Endothelial cell of umbilical vein (primary cell): ENCODE data around the gene DNTT. TPM values are rescaled to one million over a fixed set of nuclear protein-coding genes. Genes with fewer than 3 reads are reported as not detected.

Source experiments
- BruUV-seq: library from RNA; stranded (reverse); fragments of 400-500 nt; replicated peaks from 2 replicates; lab custom pipeline; 2021; lab: Mats Ljungman, UMichigan
- CTCF ChIA-PET: fragments of 300-600, 350-600 bp; sonication (Branson Sonifier 250); formaldehyde crosslinking; loops from one replicate; lab custom pipeline; 2021; ENCODE audit warnings: antibody characterized with exemption, inconsistent platforms; lab: Charles Lee
- POLR2A ChIA-PET: fragments of 300-600, 350-600 bp; sonication (Branson Sonifier 250); formaldehyde crosslinking; loops from one replicate; lab custom pipeline; 2021; ENCODE audit warnings: antibody characterized with exemption, inconsistent platforms; lab: Charles Lee
- DNase-seq: peaks from one replicate; pipeline ENCODE4 v3.0.0-alpha.2; 2011; ENCODE audit warnings: low read depth, low spot score
- FAIRE-seq: peaks from 2 replicates; lab custom pipeline; 2011; peaks lifted over from hg19 to GRCh38; lab: Jason Lieb, UNC
- H2AFZ ChIP-seq: 2 replicates; pipeline ENCODE4 v1.6.0; 2012; ENCODE audit warnings: low read depth, low read length, control low read depth, inconsistent platforms
- H3K27ac ChIP-seq: 2 replicates; pipeline ENCODE4 v1.5.1; 2011; ENCODE audit warnings: low read depth, mild to moderate bottlenecking, control low read depth, low read length, moderate library complexity; ENCODE audit not compliant: insufficient read depth
- H3K27me3 ChIP-seq, 2 experiments: 2 replicates each; pipeline versions ENCODE4 v1.6.0 to v1.6.1; 2011; ENCODE audit warnings: low read length in 2 of 2, mixed read lengths in 1 of 2; ENCODE audit not compliant: control insufficient read depth in 2 of 2, insufficient read depth in 2 of 2
- H3K36me3 ChIP-seq, 2 experiments: 2 replicates in 1 of 2; 3 replicates in 1 of 2; pipeline ENCODE4 v1.5.1; 2011; ENCODE audit warnings: low read length in 2 of 2, mild to moderate bottlenecking in 1 of 2, moderate library complexity in 1 of 2; ENCODE audit not compliant: control insufficient read depth in 2 of 2, insufficient read depth in 2 of 2; ENCODE audit errors: extremely low read depth in 1 of 2
- H3K4me1 ChIP-seq: 3 replicates; pipeline ENCODE4 v1.5.1; 2011; ENCODE audit warnings: mild to moderate bottlenecking, low read length; ENCODE audit not compliant: control insufficient read depth, insufficient read depth; ENCODE audit errors: extremely low read depth
- H3K4me2 ChIP-seq: 2 replicates; pipeline ENCODE4 v1.6.1; 2011; ENCODE audit warnings: low read length, control low read depth, mixed read lengths; ENCODE audit not compliant: insufficient read depth
- H3K4me3 ChIP-seq, 3 experiments: fragments of 200-600 bp in 1 of 3; sonication (generic), shearing (Covaris generic) in 1 of 3; replicated peaks in 1 of 3; 2 replicates each; pipeline ENCODE4 v1.5.1; 2011 to 2016; ENCODE audit warnings: control low read depth in 3 of 3, low read length in 3 of 3, mild to moderate bottlenecking in 2 of 3, inconsistent platforms in 1 of 3, low read depth in 1 of 3, moderate library complexity in 1 of 3; ENCODE audit not compliant: insufficient read depth in 1 of 3
- H3K79me2 ChIP-seq: 2 replicates; pipeline ENCODE4 v1.6.0; 2012; ENCODE audit warnings: low read length, inconsistent platforms; ENCODE audit not compliant: control insufficient read depth, insufficient read depth
- H3K9ac ChIP-seq: replicated peaks from 2 replicates; pipeline ENCODE3; 2011; ENCODE audit warnings: low read length, control low read depth; ENCODE audit not compliant: insufficient read depth; ENCODE audit errors: extremely low read depth
- H3K9me1 ChIP-seq: replicated peaks from 3 replicates; pipeline ENCODE4 v1.6.0; 2011; ENCODE audit warnings: mild to moderate bottlenecking, low read length; ENCODE audit not compliant: control insufficient read depth, insufficient read depth; ENCODE audit errors: extremely low read depth
- H3K9me3 ChIP-seq: replicated peaks from 2 replicates; pipeline ENCODE4 v1.5.1; 2012; ENCODE audit warnings: low read length, inconsistent platforms; ENCODE audit not compliant: control insufficient read depth, insufficient read depth
- H4K20me1 ChIP-seq: replicated peaks from 2 replicates; pipeline ENCODE3; 2011; ENCODE audit warnings: mild to moderate bottlenecking, low read length; ENCODE audit not compliant: control insufficient read depth, insufficient read depth; ENCODE audit errors: extremely low read depth
- CTCF ChIP-seq, 2 donors: IDR thresholded peaks; 1 replicate in 1 of 2; 2 replicates in 1 of 2; pipeline ENCODE4 v1.5.1; 2011; ENCODE audit warnings: low read length in 2 of 2, mild to moderate bottlenecking in 2 of 2, moderate library complexity in 2 of 2, control low read depth in 1 of 2, inconsistent platforms in 1 of 2, low read depth in 1 of 2; ENCODE audit not compliant: insufficient read depth in 1 of 2; ENCODE audit errors: extremely low read depth in 1 of 2
- EZH2 ChIP-seq: IDR thresholded peaks from 2 replicates; pipeline ENCODE4 v1.6.1; 2012; ENCODE audit warnings: borderline replicate concordance, low read depth, mild to moderate bottlenecking, moderate library complexity, low read length, inconsistent platforms; ENCODE audit not compliant: severe bottlenecking
- POLR2AphosphoS5 ChIP-seq: IDR thresholded peaks from 2 replicates; pipeline ENCODE4 v1.6.1; 2012; ENCODE audit warnings: low read depth, mild to moderate bottlenecking, control low read depth, low read length, moderate library complexity; ENCODE audit not compliant: insufficient read depth
- dilution Hi-C: fragments of 300-500 bp; cut with MboI; formaldehyde crosslinking; loops from one replicate; pipeline ENCODE4 v1.15.0; 2019; ENCODE audit warnings: low sequenced_read_pairs; ENCODE audit not compliant: extremely low pct_ligation_motif_present
- intact Hi-C: fragments of 100-400 bp; cut with micrococcal nuclease; formaldehyde crosslinking; loops from one replicate; pipeline ENCODE4 v1.10.0; 2022
- polyA plus RNA-seq, 4 experiments: library from polyadenylated mRNA; depleted of rRNA in 3 of 4; stranded (reverse) in 3 of 4; unstranded in 1 of 4; fragments of >200 nt; gene quantifications; 2 replicates each; pipeline versions ENCODE4 v1.2.1 to v1.2.3, GENCODE V29; 2011 to 2012; ENCODE audit warnings: missing spikeins in 1 of 4
- total RNA-seq: library from RNA; stranded (reverse); gene quantifications from 2 replicates; pipeline ENCODE4 v1.2.3, GENCODE V29; 2021
- TF ChIP-seq, protein P1 (sequence below): IDR thresholded peaks from 2 replicates; pipeline ENCODE4 v1.6.1; 2011; ENCODE audit not compliant: insufficient read depth, insufficient read length

DNTT gene
- total and polyA plus RNA-seq, 2 donors (not counting 3 experiments of a cell fraction or from before 2014, with no cell fraction given): not detected

DNA sequence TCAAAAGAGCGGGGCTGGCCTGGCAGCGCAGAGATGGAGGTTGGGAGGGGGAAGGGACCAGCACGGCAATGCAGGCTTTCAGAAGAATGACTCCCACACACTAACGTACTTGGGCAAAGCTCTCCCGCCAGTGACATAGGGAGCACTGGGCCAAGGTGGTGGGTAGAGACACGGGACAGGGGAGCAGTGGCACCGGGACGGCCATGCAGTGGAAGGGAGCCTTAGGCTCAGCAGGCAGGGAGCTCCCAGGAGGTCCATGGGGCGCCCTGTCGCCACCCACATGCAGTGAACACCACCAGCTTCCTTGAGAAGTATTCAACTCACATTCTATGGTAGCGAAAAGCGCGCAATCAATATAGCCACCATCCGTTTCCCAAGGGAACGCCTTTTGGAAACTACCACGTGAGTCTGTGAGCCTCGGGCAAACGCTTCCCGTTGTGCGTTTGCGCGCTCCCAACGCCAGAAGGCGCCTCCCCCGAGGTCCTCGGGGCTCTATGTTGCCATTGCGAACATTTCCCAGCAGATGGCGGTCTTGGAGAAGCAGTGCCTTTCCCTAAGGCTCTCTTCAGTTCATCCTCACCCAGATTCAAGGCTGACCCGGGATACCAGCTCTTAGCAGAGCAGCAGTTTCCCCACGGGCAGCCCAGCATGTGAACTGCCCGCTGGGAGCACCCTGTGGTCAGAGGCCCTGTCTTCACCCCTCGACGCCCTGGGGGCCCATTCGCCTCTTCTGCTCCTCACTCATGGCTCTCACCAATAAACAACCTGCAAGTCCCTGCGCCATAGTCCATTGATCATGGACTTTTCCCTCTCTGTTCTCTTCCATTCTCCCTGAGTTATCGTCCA, 71.0 kb downstream of the DNTT start:
- dilution Hi-C loops: no loop called here
- no peaks in the 10 kb centered on the region for H3K79me2 ChIP-seq
- no peaks in the 10 kb centered on the region for H3K4me1 ChIP-seq
- POLR2A ChIA-PET: no interaction called here
- H3K9me3 ChIP-seq: no peaks in the 10 kb centered on the region
- TF ChIP-seq POLR2AphosphoS5 (no peak), EZH2 (no peak), CTCF (IDR thresholded peaks at IDR 0.05; ENCODE audit: extremely low read depth in 1 of 2, insufficient read depth in 1 of 2, low read depth in 1 of 2, low read length in 2 of 2) (peak; percentile 96 to 98)
- TF ChIP-seq, protein P1, sequence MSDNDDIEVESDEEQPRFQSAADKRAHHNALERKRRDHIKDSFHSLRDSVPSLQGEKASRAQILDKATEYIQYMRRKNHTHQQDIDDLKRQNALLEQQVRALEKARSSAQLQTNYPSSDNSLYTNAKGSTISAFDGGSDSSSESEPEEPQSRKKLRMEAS: peak; percentile 67
- no peaks in the 10 kb centered on the region for H3K36me3 ChIP-seq
- H3K27me3 ChIP-seq: peaks cover 0 to 2% of the 10 kb centered on the region in 2 experiments
- no peaks in the 10 kb centered on the region for H4K20me1 ChIP-seq
- FAIRE-seq (peak; percentile 93), DNase-seq (peak; percentile 90)
- H3K27ac ChIP-seq: no peak overlapping the region
- no peaks in the 10 kb centered on the region for H3K9me1 ChIP-seq
- CTCF ChIA-PET: interaction anchor here (0.7 to 2.7 kb wide), 32 partner anchors 9 to 835 kb away, joined by 3 to 17 read pairs (median 4); partner anchors contain the start of gene TLL2
- intact Hi-C loops: loop anchor here (1.0 to 5.0 kb wide), 6 partner anchors 40 to 455 kb away; partner anchors contain the start of gene TM9SF3
- BruUV-seq: no TSS peak
- peak overlapping the region; percentile 96 for H2AFZ ChIP-seq
- H3K4me3 ChIP-seq: peak overlapping the region in 2 of 3 experiments; percentile 47 to 48
- H3K4me2 ChIP-seq: peak overlapping the region; percentile 74
- no peak overlapping the region for H3K9ac ChIP-seq
